ENCODE measurements around the gene ZNF385A. TPM values are rescaled to one million over a fixed set of nuclear protein-coding genes. Genes with fewer than 3 reads are reported as not detected.
A peak's percentile ranks its signal among the peaks of the same experiment; 100 is the strongest.

The ZNF385A gene
- total and polyA plus RNA-seq, 9 of the 15 experiments (the other 6 are each of a cell fraction or from before 2014, with no cell fraction given): 1.0 to 111 (median 7.7) TPM

DNA sequence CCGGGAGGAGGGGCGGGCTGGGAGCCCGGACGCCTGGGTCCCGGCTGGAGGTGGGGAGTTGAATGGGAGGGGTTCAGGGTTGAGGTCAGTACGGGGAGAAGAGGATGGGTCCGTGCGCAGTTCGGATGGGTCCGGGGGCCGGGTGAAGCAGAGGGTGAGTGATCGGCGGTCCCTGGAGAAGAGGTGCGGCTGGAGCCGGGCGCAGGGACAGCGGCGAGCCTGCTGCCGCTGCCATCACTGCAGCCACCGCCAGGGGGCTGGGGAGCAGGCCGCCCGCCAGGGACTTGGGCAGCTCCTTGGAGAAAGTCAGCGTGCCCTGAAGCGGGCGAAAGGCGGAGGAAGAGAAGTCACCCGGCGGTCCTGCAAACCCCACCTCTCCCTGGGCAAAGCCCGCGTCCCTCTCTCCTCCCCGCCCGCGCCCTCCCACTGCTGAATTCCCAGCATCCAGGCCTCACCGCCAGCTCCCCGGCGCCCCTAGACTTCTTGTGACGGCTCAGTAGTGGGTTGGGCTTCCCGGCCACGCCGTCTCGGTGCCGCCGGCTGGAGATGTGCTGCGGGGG lies 14.3 kb downstream of the ZNF385A start (continued):
- TF ChIP-seq, protein P1, sequence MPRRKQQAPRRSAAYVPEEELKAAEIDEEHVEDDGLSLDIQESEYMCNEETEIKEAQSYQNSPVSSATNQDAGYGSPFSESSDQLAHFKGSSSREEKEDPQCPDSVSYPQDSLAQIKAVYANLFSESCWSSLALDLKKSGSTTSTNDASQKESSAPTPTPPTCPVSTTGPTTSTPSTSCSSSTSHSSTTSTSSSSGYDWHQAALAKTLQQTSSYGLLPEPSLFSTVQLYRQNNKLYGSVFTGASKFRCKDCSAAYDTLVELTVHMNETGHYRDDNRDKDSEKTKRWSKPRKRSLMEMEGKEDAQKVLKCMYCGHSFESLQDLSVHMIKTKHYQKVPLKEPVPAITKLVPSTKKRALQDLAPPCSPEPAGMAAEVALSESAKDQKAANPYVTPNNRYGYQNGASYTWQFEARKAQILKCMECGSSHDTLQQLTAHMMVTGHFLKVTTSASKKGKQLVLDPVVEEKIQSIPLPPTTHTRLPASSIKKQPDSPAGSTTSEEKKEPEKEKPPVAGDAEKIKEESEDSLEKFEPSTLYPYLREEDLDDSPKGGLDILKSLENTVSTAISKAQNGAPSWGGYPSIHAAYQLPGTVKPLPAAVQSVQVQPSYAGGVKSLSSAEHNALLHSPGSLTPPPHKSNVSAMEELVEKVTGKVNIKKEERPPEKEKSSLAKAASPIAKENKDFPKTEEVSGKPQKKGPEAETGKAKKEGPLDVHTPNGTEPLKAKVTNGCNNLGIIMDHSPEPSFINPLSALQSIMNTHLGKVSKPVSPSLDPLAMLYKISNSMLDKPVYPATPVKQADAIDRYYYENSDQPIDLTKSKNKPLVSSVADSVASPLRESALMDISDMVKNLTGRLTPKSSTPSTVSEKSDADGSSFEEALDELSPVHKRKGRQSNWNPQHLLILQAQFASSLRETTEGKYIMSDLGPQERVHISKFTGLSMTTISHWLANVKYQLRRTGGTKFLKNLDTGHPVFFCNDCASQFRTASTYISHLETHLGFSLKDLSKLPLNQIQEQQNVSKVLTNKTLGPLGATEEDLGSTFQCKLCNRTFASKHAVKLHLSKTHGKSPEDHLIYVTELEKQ (CRISPR knock-in tag; IDR thresholded peaks at IDR 0.05): no peak
- no peak for TF ChIP-seq ZNF764 (CRISPR knock-in tag; IDR thresholded peaks at IDR 0.05; ENCODE audit: low read depth)
- no peak for TF ChIP-seq PRMT5 (CRISPR knock-in tag; IDR thresholded peaks at IDR 0.05)
- TF ChIP-seq, protein P2, sequence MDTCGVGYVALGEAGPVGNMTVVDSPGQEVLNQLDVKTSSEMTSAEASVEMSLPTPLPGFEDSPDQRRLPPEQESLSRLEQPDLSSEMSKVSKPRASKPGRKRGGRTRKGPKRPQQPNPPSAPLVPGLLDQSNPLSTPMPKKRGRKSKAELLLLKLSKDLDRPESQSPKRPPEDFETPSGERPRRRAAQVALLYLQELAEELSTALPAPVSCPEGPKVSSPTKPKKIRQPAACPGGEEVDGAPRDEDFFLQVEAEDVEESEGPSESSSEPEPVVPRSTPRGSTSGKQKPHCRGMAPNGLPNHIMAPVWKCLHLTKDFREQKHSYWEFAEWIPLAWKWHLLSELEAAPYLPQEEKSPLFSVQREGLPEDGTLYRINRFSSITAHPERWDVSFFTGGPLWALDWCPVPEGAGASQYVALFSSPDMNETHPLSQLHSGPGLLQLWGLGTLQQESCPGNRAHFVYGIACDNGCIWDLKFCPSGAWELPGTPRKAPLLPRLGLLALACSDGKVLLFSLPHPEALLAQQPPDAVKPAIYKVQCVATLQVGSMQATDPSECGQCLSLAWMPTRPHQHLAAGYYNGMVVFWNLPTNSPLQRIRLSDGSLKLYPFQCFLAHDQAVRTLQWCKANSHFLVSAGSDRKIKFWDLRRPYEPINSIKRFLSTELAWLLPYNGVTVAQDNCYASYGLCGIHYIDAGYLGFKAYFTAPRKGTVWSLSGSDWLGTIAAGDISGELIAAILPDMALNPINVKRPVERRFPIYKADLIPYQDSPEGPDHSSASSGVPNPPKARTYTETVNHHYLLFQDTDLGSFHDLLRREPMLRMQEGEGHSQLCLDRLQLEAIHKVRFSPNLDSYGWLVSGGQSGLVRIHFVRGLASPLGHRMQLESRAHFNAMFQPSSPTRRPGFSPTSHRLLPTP (IDR thresholded peaks at IDR 0.05; ENCODE audit: borderline replicate concordance, extremely low read depth, insufficient read length): no peak
- no peak for TF ChIP-seq ZNF175 (CRISPR knock-in tag; IDR thresholded peaks at IDR 0.05; ENCODE audit: low read depth)
- no peak for TF ChIP-seq NCOR1 (IDR thresholded peaks at IDR 0.05)
- no peak for TF ChIP-seq MEIS2 (IDR thresholded peaks at IDR 0.05; ENCODE audit: partially characterized antibody)
- no peak for TF ChIP-seq ZNF140 (CRISPR knock-in tag; IDR thresholded peaks at IDR 0.05)
- TF ChIP-seq, protein P3, sequence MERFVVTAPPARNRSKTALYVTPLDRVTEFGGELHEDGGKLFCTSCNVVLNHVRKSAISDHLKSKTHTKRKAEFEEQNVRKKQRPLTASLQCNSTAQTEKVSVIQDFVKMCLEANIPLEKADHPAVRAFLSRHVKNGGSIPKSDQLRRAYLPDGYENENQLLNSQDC (CRISPR knock-in tag; IDR thresholded peaks at IDR 0.05): no peak
- TF ChIP-seq ELF2 (CRISPR knock-in tag; IDR thresholded peaks at IDR 0.05): no peak
- TF ChIP-seq, protein P4, sequence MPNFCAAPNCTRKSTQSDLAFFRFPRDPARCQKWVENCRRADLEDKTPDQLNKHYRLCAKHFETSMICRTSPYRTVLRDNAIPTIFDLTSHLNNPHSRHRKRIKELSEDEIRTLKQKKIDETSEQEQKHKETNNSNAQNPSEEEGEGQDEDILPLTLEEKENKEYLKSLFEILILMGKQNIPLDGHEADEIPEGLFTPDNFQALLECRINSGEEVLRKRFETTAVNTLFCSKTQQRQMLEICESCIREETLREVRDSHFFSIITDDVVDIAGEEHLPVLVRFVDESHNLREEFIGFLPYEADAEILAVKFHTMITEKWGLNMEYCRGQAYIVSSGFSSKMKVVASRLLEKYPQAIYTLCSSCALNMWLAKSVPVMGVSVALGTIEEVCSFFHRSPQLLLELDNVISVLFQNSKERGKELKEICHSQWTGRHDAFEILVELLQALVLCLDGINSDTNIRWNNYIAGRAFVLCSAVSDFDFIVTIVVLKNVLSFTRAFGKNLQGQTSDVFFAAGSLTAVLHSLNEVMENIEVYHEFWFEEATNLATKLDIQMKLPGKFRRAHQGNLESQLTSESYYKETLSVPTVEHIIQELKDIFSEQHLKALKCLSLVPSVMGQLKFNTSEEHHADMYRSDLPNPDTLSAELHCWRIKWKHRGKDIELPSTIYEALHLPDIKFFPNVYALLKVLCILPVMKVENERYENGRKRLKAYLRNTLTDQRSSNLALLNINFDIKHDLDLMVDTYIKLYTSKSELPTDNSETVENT (CRISPR knock-in tag; IDR thresholded peaks at IDR 0.05): 0 out of 2 replicates have a peak, but pooled peaks have one; percentile 54
- no peak for TF ChIP-seq SRSF7 (optimal IDR thresholded peaks at IDR 0.05; ENCODE audit: low read depth, low read length)
- no peak for TF ChIP-seq MTF1 (CRISPR knock-in tag; IDR thresholded peaks at IDR 0.05; ENCODE audit: borderline replicate concordance)
- TF ChIP-seq CHD4 (IDR thresholded peaks at IDR 0.05; ENCODE audit: insufficient read depth, insufficient replicate concordance, low read depth, low read length, poor library complexity, severe bottlenecking): no peak
- no peak for TF ChIP-seq SRSF1 (IDR thresholded peaks at IDR 0.05; ENCODE audit: low read depth, low read length)
- TF ChIP-seq MAFK (IDR thresholded peaks at IDR 0.05; ENCODE audit: low read length): peak; percentile 18; the same call in 1 of the 2 replicates
- no peak for TF ChIP-seq ZKSCAN8 (CRISPR knock-in tag; IDR thresholded peaks at IDR 0.05)
